Measurements from ENCODE around the gene SCN3A.

DNA sequence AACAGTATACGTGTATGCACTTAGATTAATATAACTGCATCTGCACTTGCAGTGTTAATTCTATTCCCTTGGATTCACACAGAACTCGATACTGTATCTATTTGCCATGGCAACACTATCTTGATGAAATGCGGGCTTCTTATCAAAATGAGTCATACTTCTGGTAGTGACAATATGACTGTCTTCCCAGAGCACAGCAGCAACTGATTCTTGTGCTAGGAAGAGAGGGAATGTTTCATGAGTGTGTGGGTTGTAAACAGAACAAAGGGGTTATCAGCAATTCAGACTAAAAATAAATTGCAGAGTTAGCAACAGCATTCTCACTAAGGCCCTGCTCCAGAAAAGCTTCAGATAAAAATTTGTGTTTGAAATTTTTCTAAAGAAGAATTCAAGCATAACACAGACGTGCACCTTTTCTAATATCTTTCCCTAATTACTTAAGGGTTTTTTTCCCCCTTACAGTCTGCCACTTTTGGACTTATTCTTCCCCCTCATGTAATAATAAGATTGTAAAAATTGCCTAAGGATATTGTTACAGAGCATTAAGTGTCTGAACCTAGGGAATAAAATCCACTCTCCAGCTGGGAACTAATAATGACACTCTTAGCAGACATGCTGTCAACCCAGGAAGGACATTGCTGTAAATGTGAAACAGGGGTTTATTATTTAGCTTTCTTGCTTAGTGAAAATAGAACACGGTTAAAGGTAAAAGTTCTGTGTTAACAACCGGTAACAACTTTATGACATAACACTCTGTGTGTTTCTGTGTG, 148.6 kb downstream of the SCN3A start:
- TF ChIP-seq, protein P1, sequence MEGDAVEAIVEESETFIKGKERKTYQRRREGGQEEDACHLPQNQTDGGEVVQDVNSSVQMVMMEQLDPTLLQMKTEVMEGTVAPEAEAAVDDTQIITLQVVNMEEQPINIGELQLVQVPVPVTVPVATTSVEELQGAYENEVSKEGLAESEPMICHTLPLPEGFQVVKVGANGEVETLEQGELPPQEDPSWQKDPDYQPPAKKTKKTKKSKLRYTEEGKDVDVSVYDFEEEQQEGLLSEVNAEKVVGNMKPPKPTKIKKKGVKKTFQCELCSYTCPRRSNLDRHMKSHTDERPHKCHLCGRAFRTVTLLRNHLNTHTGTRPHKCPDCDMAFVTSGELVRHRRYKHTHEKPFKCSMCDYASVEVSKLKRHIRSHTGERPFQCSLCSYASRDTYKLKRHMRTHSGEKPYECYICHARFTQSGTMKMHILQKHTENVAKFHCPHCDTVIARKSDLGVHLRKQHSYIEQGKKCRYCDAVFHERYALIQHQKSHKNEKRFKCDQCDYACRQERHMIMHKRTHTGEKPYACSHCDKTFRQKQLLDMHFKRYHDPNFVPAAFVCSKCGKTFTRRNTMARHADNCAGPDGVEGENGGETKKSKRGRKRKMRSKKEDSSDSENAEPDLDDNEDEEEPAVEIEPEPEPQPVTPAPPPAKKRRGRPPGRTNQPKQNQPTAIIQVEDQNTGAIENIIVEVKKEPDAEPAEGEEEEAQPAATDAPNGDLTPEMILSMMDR (conservative IDR thresholded peaks at IDR 0.05), result no peak
- TF ChIP-seq ZFX (IDR thresholded peaks at IDR 0.05), result no peak

Measured in C4-2B (cell line).